ENCODE results near the gene CRYBG2.
"Not testable (repeated sequence)": the region's sequence is repeated elsewhere in the genome, so short reads cannot be mapped to it uniquely, and the experiment has no call there.

The CRYBG2 gene

GRCh38 chr1:26346274-26347033 is 7.5 kb downstream of the CRYBG2 start:
- DNase-seq = no peak

GRCh38 chr1:26345718-26346117 is 8.2 kb downstream of the CRYBG2 start:
- no peak for DNase-seq

GRCh38 chr1:26344147-26344920 is 9.6 kb downstream of the CRYBG2 start:
- DNase-seq = no peak

- no peak for DNase-seq
These were observed 13.9 kb downstream of the CRYBG2 start for GRCh38 chr1:26340047-26340481.

- DNase-seq = no peak
These were observed 15.3 kb downstream of the CRYBG2 start for GRCh38 chr1:26338670-26339069.

GRCh38 chr1:26337625-26338024 is 16.3 kb downstream of the CRYBG2 start:
- DNase-seq = no peak

- no peak for DNase-seq
These were observed 16.8 kb downstream of the CRYBG2 start for GRCh38 chr1:26337206-26337535.

GRCh38 chr1:26336477-26337205 is 17.3 kb downstream of the CRYBG2 start:
- DNase-seq = no peak

GRCh38 chr1:26335774-26336476 is 18.0 kb downstream of the CRYBG2 start:
- peak in 1 of 2 experiments; percentile 36 for DNase-seq

- not testable (repeated sequence) for DNase-seq
These were observed 20.6 kb downstream of the CRYBG2 start for GRCh38 chr1:26333312-26333711.

- no peak for DNase-seq
These were observed 23.7 kb downstream of the CRYBG2 start for GRCh38 chr1:26330276-26330675.

GRCh38 chr1:26329380-26329779 is 24.6 kb downstream of the CRYBG2 start:
- not testable (repeated sequence) for DNase-seq

GRCh38 chr1:26328597-26328996 is 25.3 kb downstream of the CRYBG2 start:
- DNase-seq = no peak

GRCh38 chr1:26327956-26328362 is 26.0 kb downstream of the CRYBG2 start:
- no peak for DNase-seq

GRCh38 chr1:26324550-26324949 is 29.4 kb downstream of the CRYBG2 start:
- DNase-seq = no peak

GRCh38 chr1:26323382-26323781 is 30.5 kb downstream of the CRYBG2 start:
- DNase-seq = no peak

GRCh38 chr1:26322042-26322331 is 31.9 kb downstream of the CRYBG2 start:
- no peak for DNase-seq

GRCh38 chr1:26321315-26322041 is 32.5 kb downstream of the CRYBG2 start:
- DNase-seq = peak; percentile 39 to 61

- no peak for DNase-seq
These were observed 33.0 kb downstream of the CRYBG2 start for GRCh38 chr1:26320896-26321295.

GRCh38 chr1:26318338-26319064 is 35.4 kb downstream of the CRYBG2 start:
- no peak for DNase-seq

GRCh38 chr1:26317612-26318337 is 36.2 kb downstream of the CRYBG2 start, which contains the start of gene CD52:
Gene CD52, plus strand, starts transcription at chr1:26317958. Its CDS starts 60 bp downstream, at chr1:26318018.
- DNase-seq = no peak

Measured in SW 1271 (cell line).